ENCODE results near the gene TMEM52.

DNA sequence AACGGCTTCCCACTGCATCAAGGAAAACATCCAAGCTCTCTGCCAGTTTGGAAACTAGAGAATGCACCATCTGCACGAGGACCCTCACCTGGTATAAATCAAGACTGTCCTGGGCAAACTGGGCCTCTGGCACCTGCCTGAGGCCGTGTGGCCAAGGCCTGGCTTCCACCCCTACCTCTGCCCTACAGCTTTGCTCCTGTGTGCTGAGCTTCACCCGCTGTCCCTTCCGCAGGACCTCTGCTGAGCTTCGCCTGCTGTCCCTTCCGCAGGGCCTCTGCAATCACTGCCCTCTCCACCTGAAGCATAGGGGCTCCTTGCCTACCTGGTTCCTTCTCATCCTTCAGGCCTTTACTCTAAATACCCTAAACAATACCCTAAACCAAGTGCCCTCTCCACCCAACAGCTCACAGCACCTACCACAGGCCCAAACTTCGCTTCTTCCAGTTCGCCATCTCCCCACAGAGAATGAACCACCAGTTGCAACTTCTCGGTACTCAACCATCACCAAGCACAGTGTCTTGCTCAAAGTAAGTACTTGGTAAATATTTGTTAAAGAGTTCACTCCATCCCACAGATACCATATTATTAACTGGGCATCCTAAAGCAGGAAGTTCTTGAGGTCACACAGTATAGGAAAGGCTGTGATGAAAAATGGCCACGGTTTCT, 46.6 kb downstream of the TMEM52 start:
- TF ChIP-seq SP1 (IDR thresholded peaks at IDR 0.05) (no peak), FOXM1 (IDR thresholded peaks at IDR 0.05; ENCODE audit: borderline replicate concordance) (no peak), CTBP1 (IDR thresholded peaks at IDR 0.05; ENCODE audit: borderline replicate concordance) (no peak), ELF4 (IDR thresholded peaks at IDR 0.05) (no peak), HDGF (IDR thresholded peaks at IDR 0.05; ENCODE audit: borderline replicate concordance) (no peak), L3MBTL2 (conservative IDR thresholded peaks at IDR 0.05) (no peak), LEF1 (IDR thresholded peaks at IDR 0.05; ENCODE audit: borderline replicate concordance) (no peak), ZNF384 (IDR thresholded peaks at IDR 0.05) (no peak), TARDBP (IDR thresholded peaks at IDR 0.05) (no peak), SUZ12 (IDR thresholded peaks at IDR 0.05) (no peak), BHLHE40 (IDR thresholded peaks at IDR 0.05; ENCODE audit: borderline replicate concordance) (no peak), NFRKB (IDR thresholded peaks at IDR 0.05) (no peak), ARNT (IDR thresholded peaks at IDR 0.05) (no peak), FOXK2 (IDR thresholded peaks at IDR 0.05) (no peak)

All from HEK293T (cell line).